Germinal center (tissue), 1 donor: ENCODE data around the gene CSF1.
"Not testable (repeated sequence)": the region's sequence is repeated elsewhere in the genome, so short reads cannot be mapped to it uniquely, and the experiment has no call there.

Experiments used
- DNase-seq: peaks from one replicate; pipeline ENCODE4 v3.0.0; 2012; ENCODE audit warnings: mixed read lengths, low spot score

Gene CSF1

GRCh38 chr1:109919303-109919702 lies 8.7 kb downstream of the CSF1 start:
- DNase-seq, result no peak

GRCh38 chr1:109920391-109920790 lies 9.7 kb downstream of the CSF1 start:
- DNase-seq, result not testable (repeated sequence)

- no peak for DNase-seq
Observed at GRCh38 chr1:109922326-109922725, 11.7 kb downstream of the CSF1 start.

GRCh38 chr1:109923131-109923945 lies 12.7 kb downstream of the CSF1 start:
- DNase-seq, result peak; percentile 21

- DNase-seq, result no peak
Observed at GRCh38 chr1:109923946-109924275, 13.3 kb downstream of the CSF1 start.

- no peak for DNase-seq
Observed at GRCh38 chr1:109924316-109924715, 13.7 kb downstream of the CSF1 start.

- no peak for DNase-seq
Observed at GRCh38 chr1:109925159-109925990, 14.7 kb downstream of the CSF1 start.

GRCh38 chr1:109926662-109927300 lies 16.1 kb downstream of the CSF1 start:
- no peak for DNase-seq

- no peak for DNase-seq
Observed at GRCh38 chr1:109927356-109927755, 16.7 kb downstream of the CSF1 start.

- no peak for DNase-seq
Observed at GRCh38 chr1:109927911-109928321, 17.3 kb downstream of the CSF1 start.

GRCh38 chr1:109928591-109929111 lies 18.0 kb downstream of the CSF1 start:
- DNase-seq, result no peak

- DNase-seq, result no peak
Observed at GRCh38 chr1:109929170-109929569, 18.5 kb downstream of the CSF1 start.

GRCh38 chr1:109929588-109930251 lies 19.1 kb downstream of the CSF1 start:
- DNase-seq, result no peak

- no peak for DNase-seq
Observed at GRCh38 chr1:109930252-109930993, 19.8 kb downstream of the CSF1 start.

- DNase-seq, result no peak
Observed at GRCh38 chr1:109931189-109931731, 20.6 kb downstream of the CSF1 start.

GRCh38 chr1:109931911-109932636 lies 21.4 kb downstream of the CSF1 start:
- DNase-seq, result no peak

GRCh38 chr1:109932679-109933078 lies 22.0 kb downstream of the CSF1 start:
- DNase-seq, result no peak

- no peak for DNase-seq
Observed at GRCh38 chr1:109933856-109934711, 23.4 kb downstream of the CSF1 start.

GRCh38 chr1:109935451-109935900 lies 24.8 kb downstream of the CSF1 start:
- no peak for DNase-seq
